HG03135 (cell line): Measurements from ENCODE around the gene SGCD.

Experiments
- ATAC-seq: cut with Tn5 transposase; IDR thresholded peaks from one replicate; pipeline ENCODE4 v1.9.1; 2021; ENCODE audit warnings: mild to moderate bottlenecking, moderate library complexity; ENCODE audit not compliant: unreplicated experiment

Gene SGCD

GRCh38 chr5:156326718-156327259 lies at the start of gene SGCD:
Gene SGCD (plus strand): TSS chr5:156327164.
- ATAC-seq, result no peak

GRCh38 chr5:156277290-156277689 lies 49.7 kb upstream of the SGCD start:
- no peak for ATAC-seq

DNA sequence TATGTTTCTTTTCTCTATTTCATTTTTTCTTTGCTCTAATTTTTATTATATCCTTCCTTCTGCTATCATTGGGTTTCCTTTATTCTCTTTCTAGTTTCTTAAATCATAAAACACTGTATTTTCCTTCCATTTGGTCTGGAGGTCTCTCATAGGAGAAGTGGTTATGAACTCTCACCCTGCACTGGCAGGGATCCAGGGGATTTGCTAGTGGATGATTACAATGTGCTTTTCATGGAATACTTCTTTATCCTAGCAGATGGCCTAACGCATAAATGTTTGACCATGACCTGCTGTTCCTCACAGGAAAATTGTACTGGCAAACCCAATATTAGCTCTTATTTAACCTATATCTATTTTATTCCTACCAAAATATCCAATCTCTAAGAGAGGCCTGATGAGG lies 31.5 kb upstream of the SGCD start:
- ATAC-seq, result no peak

DNA sequence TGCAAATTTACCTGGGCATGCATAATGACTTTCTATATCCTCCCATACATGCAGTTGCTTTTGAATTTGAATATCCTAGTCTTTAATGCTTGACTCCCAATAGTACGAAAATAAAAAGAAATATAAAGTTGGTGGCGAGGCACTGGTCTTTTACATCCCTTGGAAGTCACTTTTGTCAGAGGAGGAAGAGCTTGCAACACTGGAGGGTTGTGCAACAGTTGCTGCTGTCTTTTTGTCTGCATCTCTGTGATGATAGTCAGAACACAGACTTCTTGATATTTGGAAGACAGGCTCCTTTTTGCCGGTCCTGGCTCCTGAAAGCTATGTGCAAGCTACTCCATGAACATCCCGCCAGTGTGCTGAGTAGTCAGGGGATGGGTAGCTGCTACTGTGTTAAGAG lies 16.8 kb upstream of the SGCD start:
- ATAC-seq, result no peak

GRCh38 chr5:156312897-156313694 lies 13.9 kb upstream of the SGCD start:
- ATAC-seq, result no peak

DNA sequence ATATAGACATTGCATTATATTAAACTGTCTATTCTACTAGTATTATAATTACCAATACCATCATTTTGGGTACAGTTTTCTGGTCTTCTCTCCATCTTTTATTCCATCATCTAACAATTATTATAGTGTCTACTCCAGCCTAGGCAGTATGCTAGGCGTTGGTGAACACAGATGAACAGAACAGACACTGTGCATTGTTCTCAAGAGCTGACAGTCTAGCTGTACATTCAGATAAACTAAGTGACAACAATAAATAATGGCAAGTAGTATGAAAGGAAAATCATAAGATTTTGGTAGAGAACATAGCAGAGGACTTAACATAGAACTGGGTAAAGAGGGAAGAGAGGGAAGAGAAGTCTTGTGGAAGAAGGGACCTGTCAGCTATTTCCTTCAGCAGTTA lies 12.5 kb upstream of the SGCD start:
- ATAC-seq, result no peak

DNA sequence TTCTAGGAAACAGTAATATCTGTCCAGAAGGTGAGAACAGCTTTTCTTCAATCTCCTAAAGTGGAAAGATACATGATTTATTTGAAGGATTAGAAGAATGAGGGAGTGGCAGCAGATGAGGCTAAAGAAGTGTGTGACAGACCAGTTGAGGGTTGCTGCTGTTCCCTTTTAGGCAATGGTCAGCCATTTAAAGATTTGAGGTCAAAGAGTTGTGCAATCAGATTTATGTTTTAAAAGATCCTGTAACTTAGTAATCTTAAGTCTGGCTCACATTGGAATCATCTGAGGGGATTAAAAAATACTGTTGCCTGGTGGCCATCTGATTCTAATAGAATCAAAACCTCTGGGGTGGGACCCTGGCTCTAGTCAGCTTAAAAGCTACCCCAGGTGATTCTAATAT lies 4.3 kb upstream of the SGCD start:
- ATAC-seq, result no peak

- no peak for ATAC-seq
Observed at GRCh38 chr5:156327296-156327695, 332 bp downstream of the SGCD start.

DNA sequence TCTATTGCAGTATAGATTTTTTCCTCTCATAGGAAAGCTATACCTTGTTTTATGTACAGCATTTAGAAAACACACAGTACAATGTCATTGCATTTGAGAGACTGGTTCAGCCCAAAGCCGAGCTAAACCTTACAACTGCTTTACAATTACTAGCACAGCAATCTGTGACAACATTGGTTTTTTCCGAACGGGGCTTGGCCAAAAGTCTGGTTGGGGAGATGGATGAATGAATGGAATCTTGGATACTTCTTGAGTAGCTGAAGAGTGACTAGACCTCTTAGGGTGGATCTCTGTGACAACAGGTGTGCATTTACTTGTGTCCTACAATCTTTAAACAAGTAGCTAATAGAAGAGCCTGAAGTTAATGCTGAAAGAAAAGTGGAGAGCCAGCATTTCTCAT lies 1.2 kb downstream of the SGCD start:
- ATAC-seq, result no peak

- no peak for ATAC-seq
Observed at GRCh38 chr5:156328766-156329165, 1.8 kb downstream of the SGCD start.

GRCh38 chr5:156329171-156329611 lies 2.2 kb downstream of the SGCD start:
- no peak for ATAC-seq

- no peak for ATAC-seq
Observed at GRCh38 chr5:156330141-156330870, 3.3 kb downstream of the SGCD start.

DNA sequence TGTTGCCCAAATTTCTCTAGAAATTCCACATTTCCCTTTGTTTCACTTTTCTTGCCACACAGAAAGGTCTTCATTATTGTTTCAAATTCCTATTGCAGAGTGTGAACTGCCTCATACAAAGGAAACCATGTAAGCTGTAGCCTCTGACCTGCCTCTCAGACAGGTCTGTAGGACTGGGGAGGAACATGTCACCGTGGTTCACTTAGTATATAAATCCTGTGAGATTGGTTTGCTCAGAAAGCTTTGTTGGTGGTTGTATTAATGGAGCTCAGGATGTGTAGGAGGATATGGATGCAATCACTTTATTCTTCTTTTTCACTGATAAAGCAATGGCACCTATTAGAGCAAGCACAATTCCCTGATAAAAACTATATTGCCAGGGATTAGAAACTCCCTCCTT lies 4.2 kb downstream of the SGCD start:
- ATAC-seq, result no peak

- ATAC-seq, result no peak
Observed at GRCh38 chr5:156331845-156332244, 4.9 kb downstream of the SGCD start.

- ATAC-seq, result no peak
Observed at GRCh38 chr5:156332245-156332644, 5.3 kb downstream of the SGCD start.

DNA sequence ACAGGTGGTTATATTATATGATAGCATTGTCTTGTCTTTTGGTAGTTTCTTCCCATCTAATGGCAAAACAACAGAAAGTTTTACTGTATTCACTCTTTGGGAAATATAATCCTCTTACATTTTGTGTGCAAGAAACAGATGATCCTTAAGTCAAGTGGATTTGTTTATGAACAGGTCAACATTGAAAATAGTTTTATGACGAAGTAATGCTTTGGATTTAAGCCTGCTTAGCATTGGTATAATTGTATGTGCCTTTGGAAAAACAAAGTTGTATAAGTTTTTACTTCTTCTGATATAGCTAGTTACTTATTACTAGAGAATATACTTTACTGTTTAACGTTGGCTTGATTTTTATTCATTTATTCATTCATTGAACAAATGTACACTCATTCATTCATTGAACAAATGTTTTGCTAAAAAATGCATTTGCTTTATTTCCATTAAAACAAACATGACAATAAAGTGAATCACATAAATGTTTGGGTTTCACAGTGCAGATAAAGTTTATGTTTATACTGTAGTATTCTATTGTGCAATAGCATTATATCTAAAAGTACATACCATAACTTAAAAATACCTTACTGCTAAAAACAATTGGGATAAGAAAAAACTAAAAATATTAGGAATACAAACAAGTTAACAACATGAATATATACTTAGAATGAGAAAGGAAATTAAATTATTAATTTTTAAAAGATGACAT lies 12.3 kb downstream of the SGCD start:
- ATAC-seq, result no peak

DNA sequence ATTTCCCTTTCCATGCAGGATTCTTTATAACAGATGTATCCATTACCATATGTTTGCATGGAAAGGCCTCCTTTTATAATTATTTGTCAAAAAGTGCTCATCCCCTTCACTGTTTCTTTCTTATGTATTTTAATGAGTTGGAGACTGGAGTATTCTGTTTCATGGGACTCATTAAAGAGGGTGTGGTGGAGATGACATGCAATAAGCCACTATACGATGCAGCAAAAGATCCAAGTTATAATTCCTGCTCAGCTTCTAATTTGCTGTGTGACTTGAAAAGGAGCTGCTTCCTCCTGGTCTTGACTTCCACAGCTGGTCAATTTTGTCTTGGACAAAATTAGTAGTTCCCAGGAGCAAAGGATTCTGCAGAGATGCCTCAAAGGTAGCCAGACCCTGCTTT lies 13.9 kb downstream of the SGCD start:
- ATAC-seq, result no peak

- ATAC-seq, result no peak
Observed at GRCh38 chr5:156350256-156350655, 23.3 kb downstream of the SGCD start.

DNA sequence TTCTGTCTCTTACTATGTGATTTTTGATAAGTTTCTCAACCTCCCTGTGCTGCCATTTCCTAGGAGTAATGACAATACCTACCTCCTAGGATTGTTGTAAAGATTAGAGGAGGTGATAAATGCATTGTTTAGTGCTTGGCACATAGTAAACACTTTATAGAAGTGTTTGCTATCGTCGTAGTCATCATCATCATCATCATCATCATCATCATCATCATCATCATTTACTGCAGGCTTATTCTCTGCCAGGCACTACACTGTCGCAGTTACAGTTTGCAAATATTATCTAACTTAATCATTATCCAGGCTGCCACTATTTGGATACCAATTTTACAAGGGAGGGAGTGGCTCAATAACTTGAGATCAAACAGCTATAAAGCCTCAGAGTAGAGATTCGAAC lies 24.5 kb downstream of the SGCD start:
- ATAC-seq, result no peak

DNA sequence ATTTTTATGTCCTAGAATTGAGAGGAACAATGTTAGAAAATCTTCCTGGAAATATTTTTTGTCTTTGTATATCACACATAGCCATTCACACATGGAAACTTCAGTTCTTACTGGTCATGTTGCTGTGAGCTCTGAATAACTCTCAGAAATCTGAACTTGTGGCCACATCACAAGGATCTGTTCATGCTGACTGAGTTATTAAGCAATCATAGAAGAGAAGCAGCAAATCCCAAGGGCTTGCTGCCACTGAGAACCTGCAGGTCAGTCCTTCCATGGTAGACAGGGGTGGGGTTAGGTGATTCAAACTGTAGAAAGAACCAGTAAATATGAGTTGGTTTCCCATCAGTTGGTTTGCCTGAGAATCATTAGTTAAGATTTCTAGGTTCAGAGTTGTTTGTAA lies 27.6 kb downstream of the SGCD start:
- ATAC-seq, result no peak

- no peak for ATAC-seq
Observed at GRCh38 chr5:156356238-156356637, 29.3 kb downstream of the SGCD start.
